Large intestine (tissue), 12 donors: ENCODE data around the gene OR52E6. TPM values are rescaled to one million over a fixed set of nuclear protein-coding genes. Genes with fewer than 3 reads are reported as not detected.

ENCODE experiments used
- DNase-seq, 2 donors: peaks; one replicate each; pipeline versions ENCODE4 v3.0.0 to v3.0.0-alpha.2; 2013
- H3K27ac ChIP-seq: one replicate; pipeline ENCODE4 v1.5.1; 2013; ENCODE audit warnings: low read length
- H3K27me3 ChIP-seq: 2 replicates; pipeline ENCODE4 v1.6.1; 2013; ENCODE audit warnings: low read length; ENCODE audit not compliant: control insufficient read depth, insufficient read depth
- H3K36me3 ChIP-seq: 2 replicates; pipeline ENCODE4 v1.6.1; 2013; ENCODE audit warnings: low read length; ENCODE audit not compliant: control insufficient read depth, insufficient read depth
- H3K4me1 ChIP-seq: one replicate; pipeline ENCODE4 v1.6.1; 2013; ENCODE audit warnings: low read length; ENCODE audit not compliant: control insufficient read depth, insufficient read depth
- H3K4me3 ChIP-seq: one replicate; pipeline ENCODE4 v1.5.1; 2013; ENCODE audit warnings: low read length
- H3K9me3 ChIP-seq: one replicate; pipeline ENCODE4 v1.6.1; 2013; ENCODE audit warnings: mild to moderate bottlenecking, low read depth, low read length, moderate library complexity; ENCODE audit not compliant: control insufficient read depth
- WGBS: methylation state at CpG from one replicate; pipeline ENCODE4 v1.1.5; 2013; ENCODE audit warnings: low lambda C conversion rate; ENCODE audit not compliant: insufficient coverage; 5-methylcytosine and 5-hydroxymethylcytosine counted together
- long read RNA-seq, 11 donors: transcript quantifications; one replicate each; lab custom pipeline, GENCODE V29; 2026
- polyA plus RNA-seq: library from polyadenylated mRNA; unstranded; fragments of 120-200 nt; gene quantifications from one replicate; pipeline ENCODE4 v1.2.1, GENCODE V29; 2013

The OR52E6 gene
- not detected for polyA plus RNA-seq
- long read RNA-seq, donor 1 = 0 reads
- long read RNA-seq, donor 2 = 0 reads
- long read RNA-seq, donor 3 = 0 reads
- long read RNA-seq, donor 4 = 0 reads
- long read RNA-seq, donor 5 = 0 reads
- long read RNA-seq, donor 6 = 0 reads
- long read RNA-seq, donor 7 = 0 reads
- long read RNA-seq, donor 8 = 0 reads
- long read RNA-seq, donor 9 = 0 reads
- long read RNA-seq, donor 10 = 0 reads
- long read RNA-seq, donor 11 = 0 reads

DNA sequence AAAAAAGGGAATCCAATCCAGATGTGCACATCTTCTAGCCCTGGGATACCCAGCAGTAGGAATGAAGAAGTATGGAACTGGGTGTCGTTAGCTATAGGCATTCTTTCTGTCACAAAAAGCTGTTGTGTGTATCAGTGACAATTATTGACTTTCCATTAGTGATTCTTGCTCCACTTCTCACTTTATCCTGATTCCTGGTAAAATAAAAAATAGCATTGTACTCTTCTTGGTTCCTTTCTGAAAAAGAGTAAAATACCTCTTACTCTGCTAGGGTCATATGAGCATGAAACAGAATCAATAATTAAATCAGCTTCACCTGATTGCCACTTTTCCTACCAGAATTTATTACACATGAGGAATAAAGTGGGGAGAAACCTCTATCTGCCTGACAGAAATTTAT lies at the start of gene OR52E6:
Gene OR52E6, minus strand, starts transcription at position 101 of the 400 bp plus-strand sequence. Its CDS starts 0 bp downstream, at position 101.
- no peaks in the 10 kb centered on the region for H3K9me3 ChIP-seq
- DNase-seq = no peak
- H3K4me1 ChIP-seq = no peaks in the 10 kb centered on the region
- no peaks in the 10 kb centered on the region for H3K27me3 ChIP-seq
- 0% methylated on average over 1 of the region's 1 CpG for WGBS
- H3K27ac ChIP-seq = no peak within 1 kb of the TSS
- no peak within 1 kb of the TSS for H3K4me3 ChIP-seq
- H3K36me3 ChIP-seq = no peaks in the 10 kb centered on the region

DNA sequence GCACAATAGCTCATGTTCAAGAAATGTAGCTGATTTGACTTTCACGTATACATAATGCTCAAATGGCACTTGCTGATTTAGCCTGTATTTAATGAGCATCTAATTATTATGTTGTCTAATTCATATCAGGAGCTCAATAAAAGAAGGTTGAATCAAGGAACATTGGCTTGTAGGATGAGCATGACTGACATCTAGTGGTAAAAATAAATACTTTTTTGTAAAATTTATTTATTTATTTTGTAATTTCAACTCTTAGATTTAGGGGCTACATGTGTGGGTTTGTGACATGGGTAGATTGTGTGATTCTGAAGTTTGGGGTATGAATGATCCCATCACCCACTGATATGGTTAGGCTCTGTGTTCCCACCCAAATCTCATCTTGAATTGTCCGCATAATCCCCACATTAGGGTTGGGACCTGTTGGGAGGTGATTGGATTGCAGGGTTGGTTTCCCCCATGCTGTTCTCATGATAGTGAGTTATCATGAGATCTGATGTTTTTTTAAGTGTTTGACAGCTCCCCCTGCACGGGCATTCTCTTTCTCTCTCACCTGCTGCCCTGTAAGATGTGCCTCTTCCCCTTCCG lies 49.6 kb upstream of the OR52E6 start:
- Histone ChIP-seq H3K9me3 (no peaks in the 10 kb centered on the region), H3K27ac (no peak overlapping the region), H3K27me3 (no peaks in the 10 kb centered on the region), H3K4me1 (no peaks in the 10 kb centered on the region), H3K4me3 (no peak overlapping the region), H3K36me3 (no peaks in the 10 kb centered on the region)
- no peak for DNase-seq
- WGBS = 83% methylated on average over 1 of the region's 4 CpGs

DNA sequence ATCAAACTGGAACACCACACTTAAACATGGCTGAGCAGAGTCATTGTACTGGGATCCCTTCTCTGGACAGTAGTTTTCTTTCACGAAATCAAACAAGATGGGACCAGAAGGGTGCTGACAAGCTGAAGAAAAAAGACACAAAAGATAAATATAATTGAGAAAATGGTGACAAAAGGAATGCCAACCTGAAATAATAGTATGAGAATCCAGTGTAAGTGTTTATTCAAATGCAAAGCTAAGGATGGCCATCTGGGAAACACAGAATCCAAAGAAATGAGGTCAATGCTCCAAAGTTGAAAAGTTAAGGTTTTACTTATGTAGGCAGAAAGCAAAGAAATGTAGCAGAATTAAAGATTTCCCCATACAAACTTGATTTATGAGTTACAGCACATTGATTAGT lies 46.0 kb upstream of the OR52E6 start:
- Histone ChIP-seq H3K4me1 (no peaks in the 10 kb centered on the region), H3K27ac (no peak overlapping the region), H3K36me3 (no peaks in the 10 kb centered on the region), H3K4me3 (no peak overlapping the region), H3K9me3 (no peaks in the 10 kb centered on the region), H3K27me3 (no peaks in the 10 kb centered on the region)
- no peak for DNase-seq
- WGBS = no CpG with 5 or more reads among the region's 1 CpG

DNA sequence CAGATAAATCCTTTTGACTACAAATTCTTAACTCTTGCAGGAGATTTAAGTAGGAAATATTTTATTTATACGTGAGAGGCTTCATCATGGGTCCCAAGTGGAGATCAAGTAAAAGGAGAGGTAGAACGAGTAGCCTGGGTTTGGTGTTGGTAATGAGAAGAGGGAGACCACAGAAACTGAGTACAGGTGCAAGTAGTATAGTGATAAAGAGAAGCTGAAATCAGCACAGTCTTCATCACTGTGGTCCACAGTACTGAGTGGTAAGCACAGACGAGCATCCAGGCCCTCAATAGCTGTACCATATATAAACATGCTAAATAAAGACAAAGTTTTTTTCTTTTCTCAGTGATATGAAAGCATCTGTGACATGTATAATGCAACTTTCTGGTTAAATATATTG lies 45.5 kb upstream of the OR52E6 start:
- Histone ChIP-seq H3K36me3 (no peaks in the 10 kb centered on the region), H3K4me1 (no peaks in the 10 kb centered on the region), H3K27ac (no peak overlapping the region), H3K27me3 (no peaks in the 10 kb centered on the region), H3K4me3 (no peak overlapping the region), H3K9me3 (no peaks in the 10 kb centered on the region)
- WGBS = 92% methylated on average over 2 of the region's 3 CpGs
- no peak for DNase-seq

DNA sequence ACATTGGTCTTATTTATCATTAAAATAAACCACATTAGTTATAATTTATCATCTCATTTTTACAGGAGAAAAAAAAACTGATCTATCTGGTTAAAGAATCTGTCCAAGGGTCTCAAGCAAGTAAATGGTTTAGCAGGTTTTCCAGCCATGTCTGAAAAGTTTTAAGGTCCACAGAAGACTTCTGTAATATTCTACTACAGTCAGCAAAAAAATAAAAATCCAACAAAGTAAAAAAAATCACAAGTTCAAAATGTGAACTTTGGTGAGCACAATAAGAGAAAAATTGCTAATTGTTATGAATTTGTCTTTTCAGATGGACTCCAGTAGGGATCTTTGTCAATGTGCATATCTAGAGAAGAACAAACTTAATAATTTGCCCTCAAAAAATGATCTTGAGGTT lies 40.1 kb upstream of the OR52E6 start:
- DNase-seq = no peak
- Histone ChIP-seq H3K9me3 (no peaks in the 10 kb centered on the region), H3K4me3 (no peak overlapping the region), H3K36me3 (no peaks in the 10 kb centered on the region), H3K4me1 (no peaks in the 10 kb centered on the region), H3K27ac (no peak overlapping the region), H3K27me3 (no peaks in the 10 kb centered on the region)

DNA sequence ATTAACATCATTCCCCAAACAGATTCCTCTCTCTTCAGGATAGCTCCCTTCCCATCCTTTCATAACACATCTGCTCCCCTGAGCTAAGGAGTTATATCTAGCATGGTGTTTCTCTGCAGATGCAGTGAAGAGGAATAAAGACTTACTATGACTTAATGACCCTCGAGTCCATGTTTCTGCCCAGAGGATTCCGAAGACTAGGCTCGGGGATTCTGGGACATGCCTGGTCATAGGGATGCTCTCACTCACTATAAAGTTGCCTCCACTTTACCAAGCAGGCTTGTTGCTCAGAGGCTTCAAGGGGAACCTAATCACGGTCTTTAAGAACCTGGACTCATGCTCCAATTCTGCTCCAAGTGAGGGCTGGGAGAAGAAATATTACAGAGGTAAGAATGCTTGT lies 38.6 kb upstream of the OR52E6 start, which contains the start of gene OR52E4:
Gene OR52E4, plus strand, starts transcription at position 301 of the 400 bp plus-strand sequence. CDS start 3,664 bp downstream, outside the sequence.
- DNase-seq = no peak
- Histone ChIP-seq H3K27me3 (no peaks in the 10 kb centered on the region), H3K9me3 (no peaks in the 10 kb centered on the region), H3K36me3 (no peaks in the 10 kb centered on the region), H3K4me3 (no peak within 1 kb of the TSS), H3K4me1 (no peaks in the 10 kb centered on the region), H3K27ac (no peak within 1 kb of the TSS)
- WGBS = no CpG with 5 or more reads among the region's 4 CpGs

DNA sequence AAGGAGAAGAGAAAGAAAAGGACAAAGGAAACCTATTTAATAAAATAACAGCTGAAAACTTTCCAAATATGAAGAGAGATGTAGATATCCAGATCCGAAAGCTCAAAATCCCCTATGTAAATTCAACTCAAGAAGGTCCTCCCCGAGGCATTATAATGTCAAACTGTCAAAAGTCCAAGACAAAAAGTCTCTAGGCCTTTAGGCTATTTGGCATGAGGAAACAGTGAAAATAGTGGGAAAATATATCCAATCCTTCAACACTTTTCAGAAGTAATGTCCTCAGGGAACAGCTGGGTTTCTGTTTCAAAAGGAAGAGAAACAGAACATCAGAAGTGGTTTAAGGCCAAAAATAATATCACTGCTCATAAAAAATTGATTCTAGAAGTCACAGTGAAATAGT lies 36.9 kb upstream of the OR52E6 start:
- H3K36me3 ChIP-seq = no peaks in the 10 kb centered on the region
- WGBS = no CpG with 5 or more reads among the region's 2 CpGs
- no peak overlapping the region for H3K4me3 ChIP-seq
- DNase-seq = no peak
- no peaks in the 10 kb centered on the region for H3K9me3 ChIP-seq
- no peaks in the 10 kb centered on the region for H3K27me3 ChIP-seq
- H3K4me1 ChIP-seq = no peaks in the 10 kb centered on the region
- H3K27ac ChIP-seq = no peak overlapping the region

DNA sequence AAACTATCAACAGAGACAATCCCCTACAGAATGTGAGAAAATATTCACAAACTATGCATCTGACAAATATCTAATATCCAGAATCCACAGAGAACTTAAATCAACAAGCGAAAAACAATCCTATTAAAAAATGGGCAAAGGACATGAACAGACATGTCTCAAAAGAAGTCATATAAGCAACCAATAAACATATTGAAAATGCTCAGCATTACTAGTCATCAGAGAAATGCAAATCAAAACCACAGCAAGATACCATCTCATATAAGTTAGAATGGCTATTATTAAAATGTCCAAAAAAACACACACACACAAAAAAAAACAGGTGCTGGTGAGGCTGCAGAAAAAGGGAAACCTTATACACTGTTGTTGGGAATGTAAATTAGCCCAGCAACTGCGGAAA lies 24.1 kb upstream of the OR52E6 start:
- WGBS = 100% methylated on average over 1 of the region's 2 CpGs

DNA sequence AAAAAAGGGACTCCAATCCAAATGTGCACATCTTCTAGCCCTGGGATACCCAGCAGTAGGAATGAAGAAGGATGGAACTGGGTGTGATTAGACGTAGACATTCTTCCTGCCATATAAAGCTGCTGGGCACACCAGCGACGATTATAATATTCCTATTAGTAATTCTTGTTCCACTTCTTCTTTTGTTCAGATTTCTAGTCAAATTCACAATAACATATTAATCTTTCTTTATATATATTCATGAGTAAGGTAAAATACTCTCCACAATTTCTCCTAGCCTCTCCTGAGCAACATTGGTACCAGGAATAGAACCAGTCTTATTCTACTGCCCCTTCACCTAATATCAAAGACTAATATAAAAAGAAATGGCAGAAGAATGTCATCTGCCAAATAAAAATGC lies 15.9 kb upstream of the OR52E6 start, which contains the start of gene OR52E8:
Gene OR52E8, minus strand, starts transcription at position 101 of the 400 bp plus-strand sequence. Its CDS starts 0 bp downstream, at position 101.
- no CpG with 5 or more reads among the region's 3 CpGs for WGBS
- Histone ChIP-seq H3K4me1 (no peaks in the 10 kb centered on the region), H3K27me3 (no peaks in the 10 kb centered on the region), H3K4me3 (no peak within 1 kb of the TSS), H3K36me3 (no peaks in the 10 kb centered on the region), H3K27ac (no peak within 1 kb of the TSS), H3K9me3 (no peaks in the 10 kb centered on the region)
- no peak for DNase-seq

More for the DNA sequence above, 24.1 kb upstream of the OR52E6 start:
- no peak overlapping the region for H3K27ac ChIP-seq
- H3K9me3 ChIP-seq = peaks cover 4% of the 10 kb centered on the region
- H3K27me3 ChIP-seq = no peaks in the 10 kb centered on the region
- no peaks in the 10 kb centered on the region for H3K4me1 ChIP-seq
- H3K4me3 ChIP-seq = no peak overlapping the region
- DNase-seq = no peak
- H3K36me3 ChIP-seq = no peaks in the 10 kb centered on the region

DNA sequence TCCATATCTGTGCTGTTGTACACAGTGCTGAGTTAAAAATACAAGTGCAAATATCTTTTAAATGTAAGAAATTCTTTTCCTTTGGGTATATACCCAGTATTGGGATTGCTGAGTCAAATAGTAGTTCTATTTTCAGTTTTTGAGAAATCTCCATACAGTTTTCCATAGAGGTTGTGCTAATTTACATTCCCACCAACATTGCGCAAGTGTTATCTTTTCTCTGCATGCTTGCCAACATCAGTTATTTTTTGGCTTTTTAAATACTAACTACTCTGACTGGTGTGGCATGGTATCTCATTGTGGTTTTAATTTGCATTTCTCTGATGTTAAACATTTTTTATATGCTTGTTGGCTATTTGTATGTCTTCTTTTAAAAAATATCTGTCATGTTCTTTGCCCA lies 9.3 kb upstream of the OR52E6 start:
- DNase-seq = no peak
- H3K27me3 ChIP-seq = no peaks in the 10 kb centered on the region
- 60% methylated on average over 1 of the region's 1 CpG for WGBS

DNA sequence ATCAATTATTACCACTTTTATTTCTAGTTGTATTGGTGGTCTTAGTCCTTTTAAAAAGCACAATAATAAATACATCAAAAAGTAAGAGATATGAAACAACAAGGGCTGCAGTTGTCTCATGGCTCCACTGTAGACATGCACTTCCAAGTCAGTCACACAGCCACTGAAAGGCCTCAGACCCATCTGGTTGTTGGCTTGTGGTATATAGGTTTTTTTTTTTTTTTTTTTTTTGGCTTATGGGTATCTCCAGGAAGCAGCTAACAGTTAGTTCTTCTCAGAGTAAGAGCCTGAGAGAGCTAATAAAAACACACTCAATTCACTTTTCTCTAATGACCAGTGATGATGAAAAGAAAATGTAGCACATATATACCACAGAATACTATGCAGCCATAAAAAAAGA lies 6.0 kb upstream of the OR52E6 start:
- H3K36me3 ChIP-seq = no peaks in the 10 kb centered on the region
- no peak overlapping the region for H3K27ac ChIP-seq
- no peaks in the 10 kb centered on the region for H3K4me1 ChIP-seq
- no peaks in the 10 kb centered on the region for H3K27me3 ChIP-seq
- no peak for DNase-seq
- H3K9me3 ChIP-seq = no peaks in the 10 kb centered on the region
- no peak overlapping the region for H3K4me3 ChIP-seq

More for the DNA sequence above, 9.3 kb upstream of the OR52E6 start:
- Histone ChIP-seq H3K36me3 (no peaks in the 10 kb centered on the region), H3K27ac (no peak overlapping the region), H3K9me3 (no peaks in the 10 kb centered on the region), H3K4me1 (no peaks in the 10 kb centered on the region), H3K4me3 (no peak overlapping the region)
